K562 (cell line): ENCODE results near the gene TSPY10. TPM values are rescaled to one million over a fixed set of nuclear protein-coding genes. Genes with fewer than 3 reads are reported as not detected.
"Not testable (repeated sequence)": the region's sequence is repeated elsewhere in the genome, so short reads cannot be mapped to it uniquely, and the experiment has no call there.

Experiments used
- ATAC-seq: fragments of 200-7000 bp; cut with Tn5 transposase; 3 replicates; pipeline ENCODE4 v1.9.1; 2020; ENCODE audit warnings: moderate library complexity
- Bru-seq: library from RNA; stranded (reverse); fragments of 400-500 nt; gene quantifications from one replicate; lab custom pipeline; 2021; lab: Mats Ljungman, UMichigan
- BruChase-seq, 2 experiments: library from RNA; stranded (reverse); fragments of 400-500 nt; gene quantifications; one replicate each; lab custom pipeline; 2021; lab: Mats Ljungman, UMichigan
- BruUV-seq: library from RNA; stranded (reverse); fragments of 400-500 nt; replicated peaks from 2 replicates; lab custom pipeline; 2021; lab: Mats Ljungman, UMichigan
- CTCF ChIA-PET: fragments of 300-600 bp; formaldehyde crosslinking; extraction: SDS; loops from one replicate; lab custom pipeline; 2021; ENCODE audit warnings: low intra/inter-chr PET ratio; lab: Yijun Ruan, JAX
- POLR2A ChIA-PET: fragments of 300-600, 350-650 bp; sonication (Branson Sonifier 250); formaldehyde crosslinking; extraction: SDS; loops from one replicate; lab custom pipeline; 2021; ENCODE audit warnings: antibody characterized with exemption, inconsistent platforms; lab: Yijun Ruan, JAX
- DNase-seq, 4 experiments: peaks; one replicate each; pipeline versions ENCODE4 v3.0.0 to v3.0.0-alpha.2; 2011 to 2018; ENCODE audit warnings: low spot score in 3 of 4, mixed read lengths in 3 of 4; ENCODE audit errors: extremely low read depth in 1 of 4
- FAIRE-seq: peaks from 2 replicates; lab custom pipeline; 2011; peaks lifted over from hg19 to GRCh38; lab: Jason Lieb, UNC
- H2AFZ ChIP-seq: 2 replicates; pipeline ENCODE4 v1.6.0; 2011; ENCODE audit warnings: low read depth, low read length, control low read depth, inconsistent platforms
- H3K27ac ChIP-seq: fragments of 200-600 bp; 3 replicates; pipeline ENCODE4 v1.8.0; 2011; ENCODE audit warnings: low read depth, mild to moderate bottlenecking, control low read depth, inconsistent platforms, low read length, moderate library complexity, mixed read lengths; ENCODE audit errors: extremely low read depth
- H3K27me3 ChIP-seq, 2 experiments: fragments of 300-600 bp in 1 of 2; 2 replicates in 1 of 2; 3 replicates in 1 of 2; pipeline versions ENCODE4 v1.6.0 to v1.8.0; 2011; ENCODE audit warnings: inconsistent platforms in 2 of 2, low read length in 2 of 2, mild to moderate bottlenecking in 1 of 2, mixed read lengths in 1 of 2, moderate library complexity in 1 of 2; ENCODE audit not compliant: control insufficient read depth in 2 of 2, insufficient read depth in 2 of 2
- H3K36me3 ChIP-seq: fragments of 300-600 bp; 3 replicates; pipeline ENCODE4 v1.8.0; 2011; ENCODE audit warnings: mild to moderate bottlenecking, low read length, inconsistent platforms; ENCODE audit not compliant: control insufficient read depth, insufficient read depth
- H3K4me1 ChIP-seq, 2 experiments: fragments of 200-600 bp in 1 of 2; replicated peaks in 1 of 2; 2 replicates in 1 of 2; 3 replicates in 1 of 2; pipeline versions ENCODE4 v1.5.1 to v1.8.0; 2011; ENCODE audit warnings: inconsistent platforms in 2 of 2, low read length in 2 of 2, mild to moderate bottlenecking in 1 of 2, mixed read lengths in 1 of 2, moderate library complexity in 1 of 2; ENCODE audit not compliant: control insufficient read depth in 2 of 2, insufficient read depth in 2 of 2
- H3K4me2 ChIP-seq: 2 replicates; pipeline ENCODE4 v1.6.1; 2011; ENCODE audit warnings: low read length, control low read depth, inconsistent platforms, mixed read lengths; ENCODE audit not compliant: insufficient read depth
- H3K4me3 ChIP-seq: fragments of 200-600 bp; sonication (generic), shearing (Covaris generic); 2 replicates; pipeline ENCODE4 v1.5.1; 2016; ENCODE audit warnings: control low read depth, inconsistent platforms
- H3K79me2 ChIP-seq: fragments of 200-600 bp; 3 replicates; pipeline ENCODE4 v1.8.0; 2011; ENCODE audit warnings: low read length, inconsistent platforms; ENCODE audit not compliant: control insufficient read depth, insufficient read depth
- H3K9ac ChIP-seq, 2 experiments: 2 replicates each; pipeline versions ENCODE4 v1.6.0 to v1.6.1; 2011; ENCODE audit warnings: low read depth in 2 of 2, low read length in 2 of 2, control low read depth in 1 of 2, inconsistent platforms in 1 of 2, mild to moderate bottlenecking in 1 of 2, mixed read lengths in 1 of 2; ENCODE audit not compliant: insufficient read depth in 1 of 2
- H3K9me1 ChIP-seq: one replicate; pipeline ENCODE4 v1.6.0; 2011; ENCODE audit warnings: inconsistent platforms, mild to moderate bottlenecking, low read length, moderate library complexity; ENCODE audit not compliant: control insufficient read depth, insufficient read depth
- H3K9me3 ChIP-seq: replicated peaks from 2 replicates; pipeline ENCODE4 v1.5.1; 2011; ENCODE audit warnings: low read depth, low read length, inconsistent platforms; ENCODE audit not compliant: control insufficient read depth, insufficient read depth
- H4K20me1 ChIP-seq: replicated peaks from 2 replicates; pipeline ENCODE4 v1.6.1; 2011; ENCODE audit warnings: low read length, inconsistent platforms, mixed read lengths; ENCODE audit not compliant: control insufficient read depth, insufficient read depth
- WGBS: fragments of 100-300 bp; shearing (Covaris generic); methylation state at CpG from one replicate; pipeline ENCODE4 v1.1.6; 2016; ENCODE audit warnings: low coverage, mixed read lengths; ENCODE audit not compliant: insufficient coverage; ENCODE audit errors: missing lambda C conversion rate; 5-methylcytosine and 5-hydroxymethylcytosine counted together
- in situ Hi-C: fragments of 300-500 bp; cut with MboI; formaldehyde crosslinking; loops from 4 replicates; pipeline ENCODE4 v1.15.0; 2018; ENCODE audit warnings: inconsistent platforms, mixed read lengths
- intact Hi-C: fragments of 100-400 bp; cut with micrococcal nuclease; formaldehyde crosslinking; loops from 2 replicates; pipeline ENCODE4 v1.14.2; 2022
- long read RNA-seq, 3 experiments: library from polyadenylated mRNA in 2 of 3; library from RNA in 1 of 3; unstranded in 2 of 3; stranded (forward) in 1 of 3; transcript quantifications; one replicate each; pipeline ENCODE4 v2.0.0, GENCODE V29; 2019 to 2022
- polyA minus RNA-seq, 3 experiments: library from RNA; depleted of rRNA, polyadenylated mRNA; stranded (reverse); fragments of >200 nt; gene quantifications; 2 replicates each; pipeline ENCODE4 v1.2.3, GENCODE V29; 2011
- polyA plus RNA-seq, 8 experiments: library from polyadenylated mRNA; depleted of rRNA in 4 of 8; stranded (reverse) in 5 of 8; unstranded in 3 of 8; fragments of >200 nt; fragmentation: Nextera tagmentation in 2 of 8; fragmentation: Illumina TruSeq in 1 of 8; extraction: Ambion mirVana in 2 of 8; extraction: Trizol in 1 of 8; gene quantifications; 2 replicates each; pipeline versions ENCODE4 v1.2.1 to v1.2.3, GENCODE V29; 2011 to 2014; ENCODE audit warnings: inconsistent platforms in 1 of 8, missing spikeins in 1 of 8
- total RNA-seq, 7 experiments: library from RNA; depleted of rRNA in 6 of 7; stranded (reverse); fragments of >200 nt in 6 of 7; fragmentation: Illumina TruSeq in 2 of 7; extraction: Trizol in 2 of 7; gene quantifications; 2 replicates each; pipeline versions ENCODE4 v1.2.1 to v1.2.3, GENCODE V29; 2011 to 2021; ENCODE audit warnings: low replicate concordance in 1 of 7

Gene TSPY10, protein sequence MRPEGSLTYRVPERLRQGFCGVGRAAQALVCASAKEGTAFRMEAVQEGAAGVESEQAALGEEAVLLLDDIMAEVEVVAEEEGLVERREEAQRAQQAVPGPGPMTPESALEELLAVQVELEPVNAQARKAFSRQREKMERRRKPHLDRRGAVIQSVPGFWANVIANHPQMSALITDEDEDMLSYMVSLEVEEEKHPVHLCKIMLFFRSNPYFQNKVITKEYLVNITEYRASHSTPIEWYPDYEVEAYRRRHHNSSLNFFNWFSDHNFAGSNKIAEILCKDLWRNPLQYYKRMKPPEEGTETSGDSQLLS
- total RNA-seq (2011; cell fraction: chromatin; rRNA removed; ENCODE audit: low replicate concordance): not detected in 2 replicates
- not detected in 2 replicates for total RNA-seq (2011; cell fraction: nucleolus; rRNA removed)
- not detected in 2 replicates for total RNA-seq (2011; cell fraction: nucleoplasm; rRNA removed)
- not detected in 2 replicates for total RNA-seq (2014; rRNA removed)
- not detected in 2 replicates for total RNA-seq (2014; rRNA removed; fragmentation: Illumina TruSeq; extraction: Trizol)
- not detected in 2 replicates for total RNA-seq (2015; rRNA removed; fragmentation: Illumina TruSeq; extraction: Trizol)
- total RNA-seq (2021): not detected in 2 replicates
- polyA plus RNA-seq (2011; rRNA removed): not detected in 2 replicates
- polyA plus RNA-seq (2011; cell fraction: cytosol; rRNA removed): not detected in 2 replicates
- not detected in 2 replicates for polyA plus RNA-seq (2011; cell fraction: nucleus; rRNA removed)
- polyA plus RNA-seq (2012): not detected in 2 replicates
- polyA plus RNA-seq (2014; fragmentation: Illumina TruSeq; extraction: Trizol): not detected in 2 replicates
- not detected for polyA plus RNA-seq (2014; fragmentation: Nextera tagmentation; extraction: Ambion mirVana)
- not detected in 2 replicates for polyA plus RNA-seq (2014; rRNA removed)
- polyA minus RNA-seq (2011; rRNA and poly(A)+ RNA removed): not detected in 2 replicates
- not detected in 2 replicates for polyA minus RNA-seq (2011; cell fraction: cytosol; rRNA and poly(A)+ RNA removed)
- not detected in 2 replicates for polyA minus RNA-seq (2011; cell fraction: nucleus; rRNA and poly(A)+ RNA removed)
- Bru-seq, nascent RNA: not detected
- not detected for BruChase-seq, experiment 1, labeled RNA remaining after a 2-hour chase
- not detected for BruChase-seq, experiment 2, labeled RNA remaining after a 6-hour chase
- long read RNA-seq, experiment 1: 0 reads
- long read RNA-seq, experiment 2: 0 reads
- long read RNA-seq, experiment 3: 0 reads

DNA sequence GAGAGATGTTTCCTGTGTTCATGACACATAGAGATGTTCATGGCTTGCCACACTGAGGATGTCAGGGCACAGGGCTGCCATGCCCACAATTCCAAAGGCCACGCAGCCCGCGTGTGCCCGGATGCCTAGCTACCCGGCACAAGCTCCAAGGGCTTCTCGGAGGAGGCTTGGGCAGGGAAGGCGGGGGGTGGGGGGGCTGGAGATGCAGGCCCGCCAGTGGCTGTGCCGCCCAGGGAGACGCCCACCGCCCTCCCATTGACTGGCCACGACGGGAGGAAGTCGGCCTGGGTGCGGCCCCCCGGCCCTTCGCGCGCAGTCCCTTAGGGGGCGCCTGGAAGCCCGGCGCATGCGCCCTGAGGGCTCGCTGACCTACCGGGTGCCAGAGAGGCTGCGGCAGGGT, at the start of gene TSPY10:
TSS of gene TSPY10 (plus strand) at position 301 of the 400 bp plus-strand sequence. CDS start at position 347, 46 bp downstream.
- POLR2A ChIA-PET, intact Hi-C loops, ATAC-seq, BruUV-seq, H3K9me3 ChIP-seq, H3K4me1 ChIP-seq, in situ Hi-C loops, H3K27me3 ChIP-seq, CTCF ChIA-PET, H2AFZ ChIP-seq, H3K36me3 ChIP-seq, H3K27ac ChIP-seq, H3K79me2 ChIP-seq, FAIRE-seq, H3K9me1 ChIP-seq, H4K20me1 ChIP-seq, DNase-seq, H3K4me2 ChIP-seq, H3K9ac ChIP-seq, H3K4me3 ChIP-seq: not testable (repeated sequence)
- no CpG with 5 or more reads among the region's 26 CpGs for WGBS

DNA sequence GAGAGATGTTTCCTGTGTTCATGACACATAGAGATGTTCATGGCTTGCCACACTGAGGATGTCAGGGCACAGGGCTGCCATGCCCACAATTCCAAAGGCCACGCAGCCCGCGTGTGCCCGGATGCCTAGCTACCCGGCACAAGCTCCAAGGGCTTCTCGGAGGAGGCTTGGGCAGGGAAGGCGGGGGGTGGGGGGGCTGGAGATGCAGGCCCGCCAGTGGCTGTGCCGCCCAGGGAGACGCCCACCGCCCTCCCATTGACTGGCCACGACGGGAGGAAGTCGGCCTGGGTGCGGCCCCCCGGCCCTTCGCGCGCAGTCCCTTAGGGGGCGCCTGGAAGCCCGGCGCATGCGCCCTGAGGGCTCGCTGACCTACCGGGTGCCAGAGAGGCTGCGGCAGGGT, 40.7 kb upstream of the TSPY10 start, which contains the start of gene TSPY9:
TSS of gene TSPY9 (plus strand) at position 301 of the 400 bp plus-strand sequence. CDS start at position 347, 46 bp downstream.
- H3K27ac ChIP-seq, H3K4me1 ChIP-seq, H4K20me1 ChIP-seq, DNase-seq, H3K9me3 ChIP-seq, BruUV-seq, H3K4me3 ChIP-seq, CTCF ChIA-PET, ATAC-seq, H3K9me1 ChIP-seq, H3K27me3 ChIP-seq, in situ Hi-C loops, H3K79me2 ChIP-seq, H2AFZ ChIP-seq, H3K9ac ChIP-seq, POLR2A ChIA-PET, H3K36me3 ChIP-seq, FAIRE-seq, H3K4me2 ChIP-seq, intact Hi-C loops: not testable (repeated sequence)
- WGBS: no CpG with 5 or more reads among the region's 26 CpGs

DNA sequence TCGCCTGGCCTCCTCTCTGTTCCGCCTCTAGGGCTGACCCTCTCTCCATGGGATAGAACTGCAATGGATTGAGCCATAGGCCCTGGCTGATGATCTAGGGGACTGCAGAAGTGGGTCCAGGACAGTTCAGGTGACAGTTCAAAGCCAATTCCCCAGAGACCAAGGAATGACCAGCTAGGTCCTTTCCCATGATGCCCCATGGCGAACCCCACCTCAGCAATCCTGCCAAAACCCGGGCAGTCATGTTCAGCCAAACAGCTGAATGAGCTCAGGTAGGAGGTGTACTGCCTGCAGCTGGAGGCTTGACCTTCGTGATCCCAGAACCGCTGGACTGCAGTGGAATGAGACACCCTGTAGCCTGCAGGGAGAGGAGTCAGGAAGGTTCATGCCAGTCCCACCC, 23.3 kb upstream of the TSPY10 start:
- H3K9me1 ChIP-seq, DNase-seq, H3K79me2 ChIP-seq, intact Hi-C loops, H3K9ac ChIP-seq, FAIRE-seq, H3K4me3 ChIP-seq, ATAC-seq, CTCF ChIA-PET, H3K27me3 ChIP-seq, POLR2A ChIA-PET, H3K36me3 ChIP-seq, H4K20me1 ChIP-seq, H3K4me1 ChIP-seq, H2AFZ ChIP-seq, H3K9me3 ChIP-seq, H3K27ac ChIP-seq, in situ Hi-C loops, BruUV-seq, H3K4me2 ChIP-seq: not testable (repeated sequence)
- WGBS: no CpG with 5 or more reads among the region's 6 CpGs
